HG03521 (cell line): ENCODE data around the gene CIAO2A.
"Not testable (repeated sequence)": the region's sequence is repeated elsewhere in the genome, so short reads cannot be mapped to it uniquely, and the experiment has no call there.

Experiments used
- ATAC-seq: cut with Tn5 transposase; IDR thresholded peaks from one replicate; pipeline ENCODE4 v1.9.1; 2021; ENCODE audit warnings: mild to moderate bottlenecking, moderate library complexity; ENCODE audit not compliant: unreplicated experiment

The CIAO2A gene

GRCh38 chr15:64112073-64112772 lies 18.6 kb upstream of the CIAO2A start:
- no peak for ATAC-seq

DNA sequence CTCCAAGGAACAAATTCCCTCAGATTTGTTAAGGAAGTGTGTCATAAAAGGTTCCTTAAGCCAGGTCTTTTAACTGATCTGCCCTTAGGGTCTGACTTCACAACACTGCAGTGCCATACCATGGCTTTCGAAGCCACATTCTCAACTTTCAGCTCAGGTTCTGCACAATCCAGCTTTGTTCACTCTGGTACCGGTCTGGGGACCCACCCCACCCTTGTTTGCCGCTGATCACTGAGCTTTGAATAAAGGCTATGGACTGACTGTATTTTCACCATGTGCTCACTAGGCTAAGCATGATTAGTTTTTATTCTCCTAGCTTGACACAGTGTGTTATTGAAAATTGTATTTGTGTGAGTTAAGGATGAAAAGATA lies 18.0 kb upstream of the CIAO2A start:
- no peak for ATAC-seq

GRCh38 chr15:64110950-64111678 lies 17.5 kb upstream of the CIAO2A start:
- ATAC-seq = no peak

GRCh38 chr15:64110108-64110701 lies 16.6 kb upstream of the CIAO2A start:
- not testable (repeated sequence) for ATAC-seq

DNA sequence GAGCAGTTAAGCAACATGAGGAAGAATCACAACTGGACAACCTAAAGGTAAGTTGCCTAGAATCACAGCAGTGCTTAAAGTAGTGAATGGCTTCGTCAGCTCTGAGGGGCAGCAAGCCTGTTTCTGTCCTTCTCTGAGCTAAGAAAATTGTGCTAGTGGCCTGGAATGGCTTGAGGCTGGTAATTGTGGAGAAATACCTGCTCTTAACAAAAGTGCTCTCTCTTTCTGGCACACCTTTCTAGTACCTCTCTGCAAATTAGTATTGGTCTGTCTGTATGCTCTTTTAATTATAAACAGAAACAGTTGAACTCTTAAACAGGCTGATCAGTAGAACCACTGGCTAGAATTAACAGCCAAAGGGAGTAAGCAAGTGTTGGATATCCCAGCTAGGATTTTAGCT lies 13.7 kb upstream of the CIAO2A start:
- ATAC-seq = no peak

GRCh38 chr15:64105113-64105704 lies 11.6 kb upstream of the CIAO2A start:
- no peak for ATAC-seq

- no peak for ATAC-seq
Observed at GRCh38 chr15:64102497-64102896, 8.9 kb upstream of the CIAO2A start.

DNA sequence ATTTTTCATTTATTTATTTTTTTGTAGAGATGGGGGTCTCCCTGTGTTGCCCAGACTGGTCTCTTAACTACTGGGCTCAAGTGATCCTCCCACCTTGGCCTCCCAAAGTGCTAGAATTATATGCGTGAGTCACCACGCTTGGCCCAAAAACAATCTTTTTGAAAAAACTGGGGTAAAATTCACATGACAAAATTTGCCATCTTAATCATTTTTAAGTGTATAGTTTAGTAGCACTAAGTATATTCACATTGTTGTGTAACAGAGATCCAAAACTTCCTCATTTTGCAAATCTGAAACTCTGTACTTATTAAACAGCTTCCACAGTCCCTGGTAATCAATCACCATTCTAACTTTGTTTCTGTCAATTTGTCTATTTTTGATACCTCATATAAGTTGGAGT lies 7.3 kb upstream of the CIAO2A start:
- ATAC-seq = no peak

GRCh38 chr15:64099379-64099778 lies 5.7 kb upstream of the CIAO2A start:
- no peak for ATAC-seq

GRCh38 chr15:64096668-64097384 lies 3.2 kb upstream of the CIAO2A start:
- ATAC-seq = no peak

GRCh38 chr15:64095795-64096667 lies 2.4 kb upstream of the CIAO2A start, which contains the start of gene SNX1:
TSS of gene SNX1 (plus strand) at chr15:64095982. CDS start at chr15:64096014, 32 bp downstream.
- ATAC-seq = peak; percentile 45

- no peak for ATAC-seq
Observed at GRCh38 chr15:64095431-64095794, 1.8 kb upstream of the CIAO2A start.

- peak; percentile 14 for ATAC-seq
Observed at GRCh38 chr15:64092864-64093626, 593 bp downstream of the CIAO2A start.

DNA sequence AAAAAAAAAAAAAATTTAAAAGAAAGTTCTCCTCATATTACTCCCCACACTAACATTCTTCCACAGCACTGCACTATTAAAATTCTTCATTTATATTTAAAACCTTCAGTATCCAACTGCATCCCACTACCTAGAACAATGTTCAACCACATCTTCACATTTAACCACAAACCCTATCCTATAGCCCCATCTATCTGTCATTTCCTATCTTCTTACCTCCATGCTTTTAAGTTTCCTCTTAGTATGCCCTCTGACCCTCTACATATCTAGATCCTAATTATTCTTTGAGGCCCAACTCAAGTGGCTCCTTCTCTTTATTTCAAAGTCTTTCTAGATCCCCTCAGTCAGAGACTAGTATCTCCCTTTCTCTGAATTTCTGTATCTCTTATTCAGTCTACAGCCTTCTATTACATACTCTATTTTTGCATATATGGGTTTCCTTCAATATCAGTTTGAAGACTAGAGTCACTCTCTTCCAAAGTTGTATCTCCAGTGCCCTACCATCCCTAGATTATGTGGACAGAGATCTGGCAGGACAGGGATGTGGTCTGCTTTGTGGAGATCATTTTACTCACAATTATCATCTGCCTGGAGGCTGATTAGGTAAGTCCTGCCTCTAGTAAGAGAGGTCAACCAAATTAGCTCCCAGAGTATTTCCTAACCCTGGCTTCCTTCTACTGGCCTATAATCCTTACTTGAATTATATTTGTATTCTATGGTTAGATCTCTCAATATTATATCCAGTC lies 1.4 kb downstream of the CIAO2A start:
- no peak for ATAC-seq

GRCh38 chr15:64090527-64090926 lies 3.1 kb downstream of the CIAO2A start:
- ATAC-seq = no peak

GRCh38 chr15:64089543-64090280 lies 3.9 kb downstream of the CIAO2A start:
- no peak for ATAC-seq

DNA sequence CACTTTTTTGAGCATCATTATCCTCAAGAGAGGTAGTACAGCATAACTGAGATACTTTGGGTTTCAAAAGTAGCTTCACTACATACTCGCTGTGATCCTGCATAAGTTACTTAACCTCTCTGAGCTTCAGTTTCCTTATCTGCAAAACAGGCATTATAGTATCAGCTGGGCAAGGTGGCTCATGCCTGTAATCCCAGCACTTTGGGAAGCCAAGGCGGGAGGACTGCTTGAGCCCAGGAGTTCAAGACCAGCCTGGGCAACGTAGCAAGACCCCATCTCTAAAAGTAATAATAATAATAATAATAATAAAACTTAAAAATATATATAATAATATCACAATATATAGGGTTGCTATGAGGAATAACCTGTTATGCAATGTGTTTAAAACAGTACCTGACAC lies 10.9 kb downstream of the CIAO2A start:
- no peak for ATAC-seq

- ATAC-seq = not testable (repeated sequence)
Observed at GRCh38 chr15:64073496-64073895, 20.1 kb downstream of the CIAO2A start.
